Stimulated activated CD8-positive, alpha-beta memory T cell treated with anti-CD3 and anti-CD28 coated beads, Interleukin-2, amount 100 ng/mL, for 48 hours (primary cell): ENCODE data around the gene TULP3.
A peak's percentile ranks its signal among the peaks of the same experiment; 100 is the strongest.

Experiments
- DNase-seq, 2 donors: peaks; one replicate each; pipeline ENCODE4 v3.0.0-alpha.2; 2020; ENCODE audit warnings: low read depth in 2 of 2

The TULP3 gene

GRCh38 chr12:2877047-2877952 is 13.4 kb upstream of the TULP3 start, which contains the start of the genes FOXM1 and RHNO1:
FOXM1 (minus strand) TSS chr12:2877174; CDS start chr12:2874478, 2,696 bp downstream.
RHNO1 (plus strand) TSS chr12:2877223; CDS start chr12:2885367, 8,144 bp downstream.
- DNase-seq: peak; percentile 75 to 81

DNA sequence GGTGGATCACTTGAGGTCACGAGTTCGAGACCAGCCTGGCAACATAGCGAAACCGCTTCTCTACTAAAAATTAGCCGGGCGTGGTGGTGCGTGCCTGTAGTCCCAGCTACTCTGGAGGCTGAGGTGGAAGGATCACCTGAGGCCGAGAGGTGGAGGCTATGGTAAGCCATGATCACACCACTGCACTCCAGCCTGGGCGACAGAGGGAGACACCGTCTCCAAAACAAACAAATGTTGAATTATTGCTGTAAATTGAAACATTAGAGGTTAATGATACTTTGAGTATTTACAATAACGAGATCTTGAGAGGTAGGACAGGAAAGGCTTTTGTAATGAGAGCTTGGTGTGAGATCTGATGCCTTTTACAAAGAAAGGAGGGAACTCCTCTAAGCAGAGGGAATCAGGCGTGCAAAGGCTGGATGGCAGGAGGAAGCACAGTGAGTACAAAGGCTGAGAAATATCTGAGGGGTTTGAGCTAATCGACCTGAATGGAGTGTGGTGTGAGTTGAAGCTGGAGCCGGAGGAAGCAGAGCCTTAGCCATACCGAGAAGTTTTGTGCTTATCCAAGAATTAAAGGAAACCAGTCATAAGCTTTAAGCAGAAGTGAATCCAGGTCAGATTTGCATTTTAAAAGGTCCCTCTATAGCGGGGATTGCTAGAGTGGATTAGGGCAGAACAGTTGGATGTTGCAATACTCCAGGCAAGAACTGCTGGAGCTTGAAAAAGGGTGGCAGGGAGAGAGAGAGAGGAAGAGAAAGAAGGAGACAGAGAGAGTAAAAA is 12.5 kb upstream of the TULP3 start:
- no peak for DNase-seq

DNA sequence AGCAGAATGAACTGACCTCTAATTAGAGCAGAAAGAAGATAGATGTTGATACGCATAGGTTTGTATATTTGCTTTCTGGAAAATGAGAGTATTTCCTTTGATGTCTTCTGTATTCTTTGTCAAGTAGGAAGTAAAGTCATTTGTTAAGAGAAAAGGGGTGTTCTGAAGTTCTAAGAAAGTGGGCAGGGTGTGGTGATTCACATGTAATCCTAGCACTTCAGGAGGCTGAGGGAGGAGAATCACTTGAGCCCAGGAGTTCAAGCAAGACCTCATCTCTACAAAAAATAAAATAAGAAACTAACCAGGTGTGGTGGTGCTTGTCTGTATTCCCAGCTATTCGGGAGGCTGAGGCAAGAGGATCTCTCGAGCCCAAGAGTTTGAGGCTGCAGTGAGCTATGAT is 10.8 kb upstream of the TULP3 start:
- no peak for DNase-seq

- no peak for DNase-seq
Measured at GRCh38 chr12:2884810-2885209, 5.9 kb upstream of the TULP3 start.

- DNase-seq: no peak
Measured at GRCh38 chr12:2886768-2887450, 3.8 kb upstream of the TULP3 start.

DNA sequence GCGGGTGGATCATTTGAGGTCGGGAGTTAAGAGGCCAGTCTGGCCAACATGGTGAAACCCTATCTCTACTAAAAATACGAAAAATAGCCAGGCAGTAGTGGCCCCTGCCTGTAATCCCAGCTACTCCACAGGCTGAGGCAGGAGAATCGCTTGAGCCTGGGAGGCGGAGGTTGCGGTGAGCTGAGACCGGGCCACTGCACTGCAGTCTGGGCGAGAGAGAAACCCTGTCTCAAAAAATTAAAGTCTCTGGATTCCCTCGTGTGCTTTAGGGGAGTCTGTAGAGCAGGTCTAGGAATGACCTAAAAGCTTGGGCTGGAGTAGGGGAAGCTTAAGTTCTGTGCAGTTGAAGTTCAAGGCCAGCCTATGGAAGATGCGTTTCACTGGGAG is 697 bp upstream of the TULP3 start:
- DNase-seq: no peak

- DNase-seq: peak in 1 of 2 donors; percentile 15
Measured at GRCh38 chr12:2891240-2892053, 756 bp downstream of the TULP3 start.

DNA sequence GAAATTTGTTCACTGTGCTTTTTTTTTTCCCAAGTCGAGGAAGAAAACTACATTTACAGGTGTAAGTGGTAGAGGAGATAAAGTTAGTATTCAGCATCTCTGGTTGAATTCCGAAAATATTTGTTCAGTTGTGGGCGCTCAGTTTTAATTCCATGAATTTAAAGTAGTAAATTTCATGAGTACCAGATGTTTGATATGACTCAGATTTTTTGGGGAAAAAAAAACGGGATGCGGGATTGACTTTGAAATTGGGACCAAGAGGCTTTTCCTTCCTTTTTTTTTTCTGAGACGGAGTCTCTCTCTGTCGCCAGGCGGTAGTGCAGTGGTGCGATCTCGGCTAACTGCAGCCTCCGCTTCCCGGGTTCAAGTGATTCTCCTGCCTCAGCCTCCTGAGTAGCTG is 1.6 kb downstream of the TULP3 start:
- DNase-seq: no peak

- no peak for DNase-seq
Measured at GRCh38 chr12:2893007-2893406, 2.3 kb downstream of the TULP3 start.

DNA sequence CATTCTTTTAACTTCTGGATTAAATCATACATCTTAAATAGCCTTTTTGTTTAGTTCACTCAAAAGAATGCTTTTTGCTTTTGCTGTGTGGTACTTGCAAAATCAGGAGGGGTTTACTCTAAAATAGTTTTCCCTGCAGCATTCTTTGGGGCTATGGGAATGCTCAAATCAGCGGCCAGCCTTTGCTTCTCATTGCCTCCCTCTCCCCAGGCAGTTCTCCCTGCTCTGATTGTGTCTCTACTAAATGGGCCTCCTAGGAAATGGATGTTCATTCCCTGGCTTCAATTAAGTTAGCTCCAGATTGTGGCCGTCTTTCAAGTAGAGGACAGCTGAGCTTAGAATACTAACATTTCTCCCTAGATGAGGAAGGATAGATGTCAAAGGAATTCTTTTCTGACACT is 4.4 kb downstream of the TULP3 start:
- DNase-seq: no peak

GRCh38 chr12:2895511-2895910 is 4.8 kb downstream of the TULP3 start:
- DNase-seq: no peak

DNA sequence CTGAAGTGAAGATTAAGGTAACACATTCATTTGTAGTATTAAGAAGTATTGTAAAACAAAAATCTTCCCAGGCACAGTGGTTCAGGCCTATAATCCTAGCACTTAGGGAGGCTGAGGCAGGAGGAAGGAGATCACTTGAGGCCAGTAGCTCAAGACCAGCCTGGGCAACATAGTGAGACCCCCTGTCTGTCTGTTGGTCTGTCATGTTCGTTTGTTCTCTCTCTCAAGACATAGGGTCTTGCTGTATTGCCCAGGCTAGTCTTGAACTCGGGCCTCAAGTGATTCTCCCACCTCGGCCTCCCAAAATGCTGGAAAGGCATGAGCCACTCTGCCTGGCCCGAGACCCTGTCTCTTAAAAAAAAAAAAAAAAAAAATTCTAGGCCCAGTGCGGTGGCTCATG is 6.7 kb downstream of the TULP3 start:
- no peak for DNase-seq

DNA sequence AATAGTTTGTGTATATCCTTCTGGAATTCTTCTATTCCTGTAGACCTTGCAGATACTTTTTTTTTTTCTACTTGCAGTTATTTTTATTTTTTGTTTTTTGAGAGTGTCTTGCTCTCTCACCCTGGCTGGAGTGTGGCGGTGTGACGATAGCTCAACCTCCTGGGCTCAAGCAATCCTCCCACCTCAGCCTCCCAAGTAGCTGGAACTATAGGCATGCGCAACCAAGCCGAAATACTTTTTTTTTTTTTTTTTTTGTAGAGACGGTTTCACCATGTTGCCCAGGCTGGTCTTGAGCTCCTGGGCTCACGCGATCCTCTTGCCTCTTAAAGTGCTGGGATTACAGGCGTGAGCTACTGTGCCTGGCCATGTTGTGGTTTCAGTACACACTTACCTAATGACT is 10.0 kb downstream of the TULP3 start:
- DNase-seq: no peak

GRCh38 chr12:2902272-2902880 is 11.7 kb downstream of the TULP3 start:
- no peak for DNase-seq

DNA sequence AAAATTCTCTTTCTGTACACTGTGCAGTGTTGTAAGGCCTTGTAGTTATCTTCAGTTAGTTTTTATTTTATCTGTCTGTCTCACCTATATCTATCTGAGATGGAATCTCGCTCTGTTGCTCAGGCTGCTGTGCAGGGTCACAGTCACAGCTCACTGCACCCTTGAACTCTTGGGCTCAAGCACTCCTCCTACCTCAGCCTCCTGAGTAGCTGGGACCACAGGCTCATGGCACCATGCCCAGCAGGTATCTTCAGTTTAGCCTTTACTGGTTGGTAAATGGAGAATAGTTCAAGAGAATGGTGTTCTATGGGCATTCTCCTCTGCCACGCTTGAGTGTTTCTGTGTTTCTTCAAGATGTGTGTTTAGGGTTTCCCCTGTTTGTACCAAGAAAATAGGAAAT is 13.6 kb downstream of the TULP3 start:
- DNase-seq: no peak

DNA sequence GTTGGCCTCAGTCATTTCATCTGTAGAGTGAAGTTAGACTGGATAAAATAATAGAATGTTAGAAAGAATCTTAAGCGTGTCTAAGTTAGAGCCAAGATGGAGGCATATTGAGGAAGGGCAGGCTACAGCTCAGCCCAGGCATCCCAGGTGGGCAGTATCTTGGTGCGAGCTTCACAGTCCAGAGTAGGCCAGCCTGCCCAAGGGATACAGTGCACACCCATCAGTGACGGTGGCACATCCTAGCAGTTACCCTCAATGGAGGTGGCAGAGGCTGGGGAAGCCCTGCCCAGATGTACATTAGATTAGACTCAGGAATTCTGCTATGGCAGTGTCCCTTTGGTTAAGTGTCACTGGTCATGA is 21.5 kb downstream of the TULP3 start:
- DNase-seq: no peak

DNA sequence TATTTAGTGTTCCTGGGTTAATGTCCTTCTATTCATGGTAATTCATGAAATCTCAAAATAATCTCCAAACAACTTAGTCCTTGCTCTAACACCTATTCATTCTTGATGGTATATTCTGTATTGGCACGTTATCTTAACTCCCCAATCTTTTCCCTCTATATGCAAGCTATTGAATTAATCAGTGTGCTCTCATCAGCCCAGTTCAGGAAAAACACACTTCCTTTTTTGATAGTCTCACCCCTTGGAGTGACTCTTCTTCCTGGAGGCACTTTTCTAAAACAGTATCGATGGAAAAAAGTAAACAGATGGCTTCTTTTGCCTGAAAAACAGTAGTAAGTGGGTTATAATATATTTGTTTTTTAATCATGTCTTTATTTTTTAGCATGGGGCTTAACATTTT is 28.6 kb downstream of the TULP3 start:
- no peak for DNase-seq

DNA sequence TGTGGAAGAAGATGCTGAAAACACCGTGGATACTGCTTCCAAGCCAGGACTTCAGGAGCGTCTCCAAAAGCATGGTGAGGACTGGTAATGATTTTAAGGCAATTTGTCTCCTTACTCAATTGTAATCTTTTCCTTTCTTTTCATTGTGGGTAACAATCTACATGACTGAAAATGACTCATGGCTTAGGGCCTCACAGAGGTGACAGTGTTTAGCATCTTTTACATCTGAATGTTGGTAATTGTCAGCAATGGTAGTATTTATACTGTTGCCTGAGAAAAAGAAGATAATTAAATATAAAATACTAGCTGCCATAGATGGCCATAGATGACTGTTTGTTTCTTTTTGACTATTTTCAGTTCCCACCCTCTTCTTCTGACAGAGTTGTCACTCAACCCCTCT is 31.6 kb downstream of the TULP3 start:
- no peak for DNase-seq

DNA sequence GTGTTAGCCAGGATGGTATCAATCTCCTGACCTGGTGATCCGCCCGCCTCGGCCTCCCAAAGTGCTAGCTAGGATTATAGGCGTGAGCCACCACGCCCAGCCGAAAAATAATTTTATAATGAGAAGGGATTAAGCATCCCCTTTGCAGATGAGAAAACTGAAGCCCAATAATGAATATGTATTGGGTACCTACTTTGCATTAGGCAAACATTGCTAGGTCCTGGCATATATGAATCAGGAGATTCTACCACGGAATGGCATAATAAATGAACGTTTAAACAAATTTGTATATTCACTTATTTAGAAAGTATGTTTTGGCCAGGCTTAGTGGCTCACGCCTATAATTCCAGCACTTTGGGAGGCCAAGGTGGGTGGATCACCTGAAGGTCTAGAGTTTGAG is 32.4 kb downstream of the TULP3 start:
- DNase-seq: no peak

GRCh38 chr12:2924019-2924418 is 33.3 kb downstream of the TULP3 start:
- DNase-seq: no peak
